ENCODE data around the gene LRRK2. TPM values are rescaled to one million over a fixed set of nuclear protein-coding genes. Genes with fewer than 3 reads are reported as not detected.

The LRRK2 gene
- total and polyA plus RNA-seq, 10 of the 15 experiments (the other 5 are each of a cell fraction or from before 2014, with no cell fraction given) = 0.80 to 32.6 (median 1.4) TPM

GRCh38 chr12:40261937-40262336 is 37.1 kb downstream of the LRRK2 start (continued):
- TF ChIP-seq ELK1 (IDR thresholded peaks at IDR 0.05; ENCODE audit: low read depth, low read length) (no peak), JUND (IDR thresholded peaks at IDR 0.05; ENCODE audit: low read depth, low read length) (no peak), IKZF1 (conservative IDR thresholded peaks at IDR 0.05) (peak; percentile 35), EZH2 (IDR thresholded peaks at IDR 0.05; ENCODE audit: borderline replicate concordance, control insufficient read depth, low read depth, low read length) (no peak), POU2F2 (IDR thresholded peaks at IDR 0.05; ENCODE audit: borderline replicate concordance, low read depth, low read length) (no peak), SRF (IDR thresholded peaks at IDR 0.05; ENCODE audit: low read depth in 2 of 2, low read length in 2 of 2) (no peak), PBX3 (IDR thresholded peaks at IDR 0.05; ENCODE audit: insufficient replicate concordance, low read depth, low read length) (no peak), SUPT20H (IDR thresholded peaks at IDR 0.05; ENCODE audit: borderline replicate concordance, control insufficient read depth, low read depth, low read length) (no peak), SREBF2 (IDR thresholded peaks at IDR 0.05; ENCODE audit: low read length) (no peak), MYB (IDR thresholded peaks at IDR 0.05; ENCODE audit: borderline replicate concordance, low read depth, low read length) (no peak), MTA2 (IDR thresholded peaks at IDR 0.05; ENCODE audit: low read depth) (peak; percentile 88), ESRRA (IDR thresholded peaks at IDR 0.05; ENCODE audit: low read length) (no peak), REST (IDR thresholded peaks at IDR 0.05; ENCODE audit: low read depth, low read length) (no peak), YY1 (IDR thresholded peaks at IDR 0.05; ENCODE audit: low read depth, low read length) (no peak), IRF3 (IDR thresholded peaks at IDR 0.05) (no peak), POLR2AphosphoS2 (IDR thresholded peaks at IDR 0.05; ENCODE audit: low read depth, low read length) (no peak), TCF7 (IDR thresholded peaks at IDR 0.05; ENCODE audit: borderline replicate concordance) (peak; percentile 66; the same call in 1 of the 2 replicates), MXI1 (IDR thresholded peaks at IDR 0.05; ENCODE audit: low read depth, low read length) (no peak), CHD4 (IDR thresholded peaks at IDR 0.05) (no peak)
- TF ChIP-seq, protein P1, sequence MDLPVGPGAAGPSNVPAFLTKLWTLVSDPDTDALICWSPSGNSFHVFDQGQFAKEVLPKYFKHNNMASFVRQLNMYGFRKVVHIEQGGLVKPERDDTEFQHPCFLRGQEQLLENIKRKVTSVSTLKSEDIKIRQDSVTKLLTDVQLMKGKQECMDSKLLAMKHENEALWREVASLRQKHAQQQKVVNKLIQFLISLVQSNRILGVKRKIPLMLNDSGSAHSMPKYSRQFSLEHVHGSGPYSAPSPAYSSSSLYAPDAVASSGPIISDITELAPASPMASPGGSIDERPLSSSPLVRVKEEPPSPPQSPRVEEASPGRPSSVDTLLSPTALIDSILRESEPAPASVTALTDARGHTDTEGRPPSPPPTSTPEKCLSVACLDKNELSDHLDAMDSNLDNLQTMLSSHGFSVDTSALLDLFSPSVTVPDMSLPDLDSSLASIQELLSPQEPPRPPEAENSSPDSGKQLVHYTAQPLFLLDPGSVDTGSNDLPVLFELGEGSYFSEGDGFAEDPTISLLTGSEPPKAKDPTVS (IDR thresholded peaks at IDR 0.05; ENCODE audit: low read depth, low read length) = no peak
- TF ChIP-seq, protein P2, sequence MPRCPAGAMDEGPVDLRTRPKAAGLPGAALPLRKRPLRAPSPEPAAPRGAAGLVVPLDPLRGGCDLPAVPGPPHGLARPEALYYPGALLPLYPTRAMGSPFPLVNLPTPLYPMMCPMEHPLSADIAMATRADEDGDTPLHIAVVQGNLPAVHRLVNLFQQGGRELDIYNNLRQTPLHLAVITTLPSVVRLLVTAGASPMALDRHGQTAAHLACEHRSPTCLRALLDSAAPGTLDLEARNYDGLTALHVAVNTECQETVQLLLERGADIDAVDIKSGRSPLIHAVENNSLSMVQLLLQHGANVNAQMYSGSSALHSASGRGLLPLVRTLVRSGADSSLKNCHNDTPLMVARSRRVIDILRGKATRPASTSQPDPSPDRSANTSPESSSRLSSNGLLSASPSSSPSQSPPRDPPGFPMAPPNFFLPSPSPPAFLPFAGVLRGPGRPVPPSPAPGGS (IDR thresholded peaks at IDR 0.05; ENCODE audit: borderline replicate concordance, insufficient read depth, low read depth, low read length, poor library complexity, severe bottlenecking) = no peak
